ENCODE data around the gene VDR.

VDR gene

GRCh38 chr12:47839214-47839876, 65.4 kb downstream of the VDR start:
- H3K4me3 ChIP-seq (ENCODE audit: low read depth, low read length): no peak overlapping the region
- ChIA-PET CTCF (interaction anchor here (0.7 to 28.0 kb wide), 31 partner anchors 10 to 293 kb away, joined by 3 to 1054 read pairs (median 10); partner anchors contain the start of genes ENDOU, HDAC7, RAPGEF3 and RPAP3), POLR2A (interaction anchor here (0.6 to 1.9 kb wide), 3 partner anchors 11 to 59 kb away, joined by 3 to 6 read pairs (median 3); no protein-coding TSS in a partner anchor)
- DNase-seq (ENCODE audit: low read depth, low spot score): no peak
- TF ChIP-seq CTCF (IDR thresholded peaks at IDR 0.05; ENCODE audit: insufficient read depth, low read length, missing control alignments): no peak

- POLR2A ChIA-PET: interaction anchor here (0.6 to 1.9 kb wide), 2 partner anchors 12 to 58 kb away, joined by 3 to 6 read pairs; no protein-coding TSS in a partner anchor
- DNase-seq (ENCODE audit: low read depth, low spot score): no peak
- no peak for TF ChIP-seq CTCF (IDR thresholded peaks at IDR 0.05; ENCODE audit: insufficient read depth, low read length, missing control alignments)
- H3K4me3 ChIP-seq (ENCODE audit: low read depth, low read length): no peak overlapping the region
- CTCF ChIA-PET: interaction anchor here (0.7 to 28.0 kb wide), 35 partner anchors 11 to 781 kb away, joined by 3 to 1054 read pairs (median 8); partner anchors contain the start of genes ENDOU, HDAC7, RAPGEF3 and RPAP3
Measured at GRCh38 chr12:47838286-47838931, 66.4 kb downstream of the VDR start.

GRCh38 chr12:47837190-47838171, 67.3 kb downstream of the VDR start:
- POLR2A ChIA-PET: interaction anchor here (0.7 to 1.9 kb wide), 2 partner anchors 17 to 57 kb away, joined by 3 to 6 read pairs; no protein-coding TSS in a partner anchor
- CTCF ChIA-PET: interaction anchor here (1.0 to 28.0 kb wide), 27 partner anchors 10 to 782 kb away, joined by 3 to 1054 read pairs (median 13); partner anchors contain the start of genes ENDOU, HDAC7, RAPGEF3 and RPAP3
- peak; percentile 80 for TF ChIP-seq CTCF (IDR thresholded peaks at IDR 0.05; ENCODE audit: insufficient read depth, low read length, missing control alignments)
- no peak overlapping the region for H3K4me3 ChIP-seq (ENCODE audit: low read depth, low read length)
- no peak for DNase-seq (ENCODE audit: low read depth, low spot score)

GRCh38 chr12:47835831-47836155, 69.0 kb downstream of the VDR start:
- POLR2A ChIA-PET: interaction anchor here (1.6 kb wide), 1 partner anchor 15 kb away, joined by 8 read pairs; the partner anchor contains the start of gene HDAC7
- no peak overlapping the region for H3K4me3 ChIP-seq (ENCODE audit: low read depth, low read length)
- DNase-seq (ENCODE audit: low read depth, low spot score): no peak
- CTCF ChIA-PET: interaction anchor here (1.4 to 28.0 kb wide), 9 partner anchors 8 to 126 kb away, joined by 3 to 1054 read pairs (median 108); partner anchors contain the start of genes ENDOU, HDAC7 and SLC48A1
- no peak for TF ChIP-seq CTCF (IDR thresholded peaks at IDR 0.05; ENCODE audit: insufficient read depth, low read length, missing control alignments)

GRCh38 chr12:47835006-47835830, 69.6 kb downstream of the VDR start:
- ChIA-PET POLR2A (interaction anchor here (1.6 kb wide), 1 partner anchor 15 kb away, joined by 8 read pairs; the partner anchor contains the start of gene HDAC7), CTCF (interaction anchor here (1.4 to 28.0 kb wide), 9 partner anchors 7 to 125 kb away, joined by 3 to 1054 read pairs (median 108); partner anchors contain the start of genes ENDOU, HDAC7 and SLC48A1)
- no peak for DNase-seq (ENCODE audit: low read depth, low spot score)
- TF ChIP-seq CTCF (IDR thresholded peaks at IDR 0.05; ENCODE audit: insufficient read depth, low read length, missing control alignments): no peak
- no peak overlapping the region for H3K4me3 ChIP-seq (ENCODE audit: low read depth, low read length)
